ENCODE measurements around the gene TSHZ3.

DNA sequence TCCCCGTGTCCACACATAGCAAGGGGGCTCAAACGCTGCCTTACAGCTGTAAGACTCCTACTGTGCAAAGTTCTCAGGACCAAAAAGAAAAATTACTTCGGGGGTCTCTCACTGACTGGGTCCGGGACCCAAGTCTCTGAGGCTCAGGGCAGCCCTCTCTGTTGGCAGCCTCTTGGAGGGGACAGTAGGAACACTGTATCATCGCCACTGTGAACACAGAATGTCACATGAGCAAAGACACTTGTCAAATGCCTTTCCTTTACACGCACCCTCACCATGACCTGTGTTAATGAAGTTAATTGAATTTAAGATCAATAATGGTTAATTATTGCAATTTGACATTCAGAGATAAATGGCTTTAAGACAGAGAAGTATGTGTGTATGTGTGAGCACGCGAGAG, 49.6 kb downstream of the TSHZ3 start:
- TF ChIP-seq EZH2 (IDR thresholded peaks at IDR 0.05; ENCODE audit: insufficient read depth, poor library complexity, severe bottlenecking) (no peak), EZH2phosphoT487 (IDR thresholded peaks at IDR 0.05; ENCODE audit: insufficient read depth, low read depth) (no peak)

All from GM23248 (cell line).